ENCODE results near the gene CERS6.
"Not testable (repeated sequence)": the region's sequence is repeated elsewhere in the genome, so short reads cannot be mapped to it uniquely, and the experiment has no call there.

Gene CERS6

DNA sequence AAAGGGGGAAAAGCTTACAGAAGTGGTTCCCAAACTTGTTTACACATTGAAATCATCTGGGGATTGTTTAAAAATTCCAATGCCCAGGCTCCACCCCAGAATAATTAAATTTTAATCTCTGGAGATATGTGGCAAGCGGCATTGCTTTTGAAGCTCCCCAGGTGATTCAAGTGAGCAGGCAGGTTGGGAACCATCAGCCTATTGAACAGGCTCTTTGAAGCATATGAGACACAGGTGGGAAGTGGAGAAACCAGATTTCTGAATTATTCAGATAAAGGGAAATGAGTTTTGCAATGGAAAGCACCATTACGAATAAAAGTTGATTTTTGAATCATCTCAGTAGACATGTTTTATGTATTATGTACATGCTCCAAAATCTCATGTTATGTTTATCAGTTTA lies 288.8 kb downstream of the CERS6 start:
- no peak for DNase-seq

GRCh38 chr2:168748461-168748860 lies 292.4 kb downstream of the CERS6 start:
- no peak for DNase-seq

DNA sequence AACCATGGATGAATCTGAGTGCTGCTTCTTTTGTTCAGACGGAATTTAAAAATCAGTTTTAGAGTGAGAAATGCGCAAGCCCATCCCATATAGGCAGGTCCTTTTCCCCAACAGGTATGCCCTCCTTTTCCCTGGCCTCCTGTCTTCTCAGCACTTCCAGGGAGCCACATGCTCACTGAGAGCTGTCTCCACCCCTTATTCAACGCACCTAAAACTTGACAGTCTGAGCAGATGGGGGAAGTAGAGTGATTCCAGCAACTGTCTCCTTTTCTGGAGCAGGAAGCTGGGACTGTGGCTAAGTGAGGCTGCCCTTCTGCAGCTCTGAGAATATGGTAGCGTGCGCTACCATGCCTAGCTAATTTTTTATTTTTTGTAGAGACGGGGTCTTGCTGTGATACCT lies 293.2 kb downstream of the CERS6 start:
- DNase-seq, result no peak

- no peak for DNase-seq
Observed at GRCh38 chr2:168751104-168751740, 295.1 kb downstream of the CERS6 start.

- DNase-seq, result no peak
Observed at GRCh38 chr2:168752361-168752760, 296.3 kb downstream of the CERS6 start.

DNA sequence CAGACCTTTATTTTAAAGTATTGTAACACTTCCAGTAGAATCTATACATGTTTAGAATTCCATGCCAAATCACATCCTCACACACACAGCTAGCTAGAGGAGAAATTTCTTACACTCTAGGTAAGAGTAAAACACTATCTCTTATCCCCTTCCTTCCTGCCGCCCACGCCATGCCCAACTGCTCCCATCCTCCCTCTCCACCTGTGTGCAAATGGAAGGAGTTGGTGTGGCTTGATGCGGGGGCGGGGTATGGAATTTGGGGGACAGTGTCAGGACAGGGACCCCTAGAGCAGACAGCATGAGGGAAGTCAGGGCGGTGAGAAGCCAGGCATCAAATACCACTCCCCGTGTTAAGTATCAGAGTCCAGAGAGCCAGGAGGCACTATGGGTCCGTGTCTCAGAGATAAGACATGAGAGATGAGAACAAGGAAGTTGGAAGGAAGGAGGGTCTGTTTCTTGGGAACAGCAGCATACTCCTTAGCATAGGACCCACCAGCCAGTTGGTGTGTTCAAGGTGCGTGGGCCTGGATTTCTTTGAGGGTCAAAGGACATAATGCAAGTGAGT lies 297.8 kb downstream of the CERS6 start:
- no peak for DNase-seq

DNA sequence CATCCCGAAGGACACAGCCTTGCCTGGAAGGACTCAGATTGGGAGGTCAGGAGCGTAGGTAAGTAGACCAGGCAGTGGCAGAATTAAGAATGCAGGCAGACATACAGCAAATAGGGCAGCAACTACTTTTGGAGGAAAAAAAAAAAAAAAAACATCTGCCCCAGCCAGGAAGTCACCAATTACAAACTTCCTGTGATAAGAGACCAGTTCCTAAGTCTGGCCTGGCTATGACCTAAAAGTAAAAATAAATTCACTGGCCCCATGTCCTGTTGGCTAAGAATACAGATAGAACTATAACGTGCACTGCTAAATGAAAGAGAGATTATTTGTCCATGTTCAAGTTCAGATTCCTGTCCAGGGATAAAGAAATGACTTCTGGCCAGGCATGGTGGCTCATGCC lies 301.2 kb downstream of the CERS6 start:
- DNase-seq, result no peak

- DNase-seq, result no peak
Observed at GRCh38 chr2:168758970-168759820, 303.1 kb downstream of the CERS6 start.

GRCh38 chr2:168765401-168765800 lies 309.3 kb downstream of the CERS6 start:
- DNase-seq, result no peak

GRCh38 chr2:168766600-168766999 lies 310.5 kb downstream of the CERS6 start:
- DNase-seq, result no peak

- DNase-seq, result no peak
Observed at GRCh38 chr2:168767258-168767657, 311.2 kb downstream of the CERS6 start.

DNA sequence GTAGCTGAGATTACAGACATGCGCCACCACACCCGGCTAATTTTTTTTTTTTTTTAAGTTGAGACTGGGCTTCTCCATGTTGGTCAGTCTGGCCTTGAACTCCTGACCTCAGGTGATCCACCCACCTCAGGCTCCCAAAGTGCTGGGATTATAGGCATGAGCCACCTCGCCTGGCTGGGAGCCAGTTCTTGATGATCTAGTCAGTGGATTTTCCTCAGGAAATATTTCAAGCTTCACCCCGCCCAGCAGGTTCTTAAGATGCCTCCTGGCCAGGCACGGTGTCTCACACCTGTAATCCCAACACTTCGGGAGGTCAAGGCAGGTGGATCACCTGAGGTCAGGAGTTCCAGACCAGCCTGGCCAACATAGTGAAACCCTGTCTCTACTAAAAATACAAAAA lies 312.3 kb downstream of the CERS6 start:
- DNase-seq, result not testable (repeated sequence)

DNA sequence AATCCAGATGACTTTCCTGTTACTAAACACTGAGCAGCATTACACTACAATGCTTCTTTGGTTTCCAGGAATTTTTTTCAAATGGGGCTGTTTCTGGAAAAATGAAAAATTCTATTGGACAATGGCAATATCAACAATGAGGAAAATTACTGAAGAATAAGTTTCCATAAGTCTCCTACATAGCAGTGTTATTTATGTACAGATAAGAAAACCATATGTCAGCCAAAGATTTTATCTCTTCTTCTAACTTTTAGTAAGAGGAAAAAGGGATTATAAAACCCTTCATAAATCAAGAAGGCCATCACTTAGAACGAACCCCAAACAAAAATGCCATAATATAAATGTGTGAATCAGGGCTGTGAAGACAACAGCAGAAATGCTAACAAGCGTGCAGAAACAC lies 314.7 kb downstream of the CERS6 start:
- DNase-seq, result no peak

DNA sequence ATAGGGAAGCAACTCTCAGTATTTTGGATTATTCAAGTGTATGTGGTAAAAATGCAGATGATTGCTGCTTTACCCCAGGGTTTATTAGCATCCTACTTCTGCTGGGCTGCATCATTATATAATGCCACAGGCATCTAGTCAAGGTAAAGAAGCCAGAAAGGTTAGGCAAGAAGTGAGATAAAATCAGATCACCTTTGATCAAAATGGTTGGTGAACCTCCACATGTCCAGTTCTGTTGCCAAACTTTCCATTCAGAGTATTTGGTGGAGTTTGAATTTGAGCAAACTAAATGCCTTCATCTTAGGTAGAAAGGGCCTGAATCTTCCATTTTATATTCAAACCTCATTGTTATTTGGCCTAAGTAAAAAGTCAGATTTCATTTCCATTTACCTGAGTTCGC lies 316.6 kb downstream of the CERS6 start:
- DNase-seq, result no peak

DNA sequence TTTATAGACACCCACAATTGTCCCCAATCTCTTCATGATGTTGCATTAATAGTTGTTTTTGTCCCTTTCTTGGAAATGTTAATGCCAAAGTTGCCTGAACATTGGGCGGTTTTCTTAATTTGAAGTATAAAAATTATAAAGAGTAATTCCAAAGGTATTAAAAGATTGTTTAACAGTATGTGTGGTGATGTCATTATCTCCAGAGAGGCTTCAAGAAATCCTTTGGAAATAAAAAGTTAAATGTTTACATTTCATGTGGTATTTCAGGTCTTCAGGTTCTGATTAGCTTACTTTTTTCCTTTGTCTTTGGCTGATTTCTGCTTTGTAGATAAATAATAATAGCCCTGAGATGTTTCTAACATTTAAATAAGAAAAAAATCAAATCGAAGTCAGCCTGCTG lies 317.1 kb downstream of the CERS6 start:
- DNase-seq, result no peak

DNA sequence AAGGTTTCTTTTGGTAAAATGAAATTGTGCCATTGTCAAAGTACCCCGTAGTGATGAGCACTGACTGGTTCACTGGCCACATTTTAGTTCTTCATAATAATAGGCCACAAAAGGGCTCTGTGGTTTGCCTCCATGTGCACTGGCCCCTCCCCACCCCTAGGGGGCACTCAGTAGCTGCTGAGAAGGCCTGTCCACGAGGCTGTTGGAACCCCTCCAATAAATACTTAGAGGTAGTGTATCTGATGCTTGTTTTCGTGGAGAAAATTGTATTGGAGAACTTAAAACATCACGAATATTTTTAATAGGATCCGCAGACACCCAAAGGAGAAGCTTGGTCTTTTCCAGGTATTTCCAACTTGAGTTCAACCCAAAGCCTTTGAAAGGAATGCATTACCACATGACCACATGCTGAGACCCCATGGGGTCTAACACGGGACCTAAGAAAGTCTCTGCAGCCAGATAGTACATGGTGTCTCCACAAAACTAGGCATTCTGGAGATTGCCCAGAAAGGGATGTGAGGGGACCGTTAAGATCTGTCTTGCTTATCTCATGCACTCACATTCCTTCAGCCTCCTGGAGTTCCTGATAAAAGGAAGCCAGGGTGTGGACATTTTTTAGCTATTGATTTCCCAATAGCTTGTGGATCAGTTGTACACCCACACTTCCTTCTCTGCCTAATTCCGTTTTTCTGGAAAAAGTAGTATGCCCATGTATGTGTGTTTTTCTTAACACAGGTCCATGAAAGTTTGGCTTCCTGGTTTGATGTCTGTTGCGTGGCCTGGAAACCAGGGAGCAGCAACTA lies 317.8 kb downstream of the CERS6 start:
- no peak for DNase-seq

DNA sequence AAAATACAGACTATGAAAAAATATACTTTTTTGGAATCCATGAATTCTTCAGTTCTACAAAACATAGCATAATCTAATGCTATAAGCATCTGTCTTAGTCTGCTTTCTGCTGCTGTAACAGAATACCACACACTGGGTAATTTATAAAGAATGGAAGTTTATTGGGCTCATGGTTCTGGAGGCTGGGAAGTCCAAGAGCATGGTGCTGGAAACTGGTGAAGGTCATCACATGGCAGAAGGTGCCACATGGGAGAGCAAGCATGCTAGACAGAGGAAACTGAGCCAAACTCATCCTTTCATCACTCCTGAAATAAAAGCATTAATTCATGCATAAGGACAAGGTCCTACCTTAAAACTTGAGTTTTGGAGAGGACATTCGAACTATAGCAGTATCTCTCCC lies 319.8 kb downstream of the CERS6 start:
- no peak for DNase-seq

GRCh38 chr2:168780669-168781071 lies 324.6 kb downstream of the CERS6 start:
- DNase-seq, result no peak

GRCh38 chr2:168781191-168781817 lies 325.2 kb downstream of the CERS6 start:
- DNase-seq, result no peak

DNA sequence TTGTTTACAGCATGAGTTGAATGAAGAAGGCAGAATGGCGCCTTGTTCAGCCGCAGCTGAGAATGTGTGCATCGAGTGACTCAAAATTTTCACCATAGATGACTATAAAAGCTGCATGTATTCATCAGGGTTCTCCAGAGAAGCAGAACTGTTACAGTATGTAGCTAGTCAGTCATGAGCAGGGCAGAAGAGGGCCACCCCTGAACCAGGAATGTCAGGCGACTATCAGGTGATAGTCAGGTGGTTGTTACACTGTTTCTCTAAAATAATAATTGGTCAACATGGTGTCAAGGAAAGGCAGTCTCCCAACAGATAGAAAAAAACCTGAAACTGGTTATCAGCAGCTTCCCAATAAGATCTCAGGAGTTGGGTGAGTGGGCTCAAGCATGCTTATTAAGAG lies 326.2 kb downstream of the CERS6 start:
- DNase-seq, result no peak

GRCh38 chr2:168784993-168785392 lies 328.9 kb downstream of the CERS6 start:
- DNase-seq, result no peak

DNA sequence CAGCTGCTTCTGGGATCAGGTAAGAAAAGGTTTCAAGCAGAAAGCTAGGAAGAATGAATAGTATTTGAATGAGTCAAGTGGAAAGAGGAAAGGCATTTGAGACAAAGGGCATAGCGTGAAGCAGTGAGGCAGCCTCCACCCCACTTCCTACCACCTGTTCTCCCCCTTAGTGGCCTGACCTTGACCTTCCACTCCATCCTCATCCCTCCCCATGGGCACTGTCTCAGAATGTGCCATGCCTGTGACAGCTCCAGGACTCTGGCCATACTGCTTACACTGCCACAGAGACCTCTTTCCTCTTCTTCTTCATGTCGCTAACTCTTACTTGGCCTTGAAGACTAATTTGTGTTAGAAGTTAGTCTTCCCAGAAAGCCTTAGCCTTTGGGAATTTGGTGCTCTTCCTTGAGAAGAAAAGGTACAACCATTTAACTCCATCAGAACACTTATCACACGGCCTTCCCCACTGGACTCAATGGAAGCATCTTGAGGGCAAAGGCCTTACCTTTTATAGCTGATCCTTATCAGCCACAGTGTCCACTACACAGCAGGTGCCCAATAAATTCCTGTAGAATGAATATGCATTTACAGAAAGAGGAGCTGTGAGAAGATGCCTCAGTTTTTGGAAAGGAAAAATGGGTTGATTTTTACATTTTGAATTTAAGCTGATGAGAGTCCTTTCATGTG lies 331.2 kb downstream of the CERS6 start:
- DNase-seq, result no peak
